Inferior parietal cortex (tissue), 1 donor: ENCODE data around the gene TRMT10C.
"Not testable (repeated sequence)": the region's sequence is repeated elsewhere in the genome, so short reads cannot be mapped to it uniquely, and the experiment has no call there.

Experiments
- DNase-seq: peaks from one replicate; pipeline ENCODE4 v3.0.0-alpha.2; 2016; ENCODE audit errors: extremely low spot score

TRMT10C gene

DNA sequence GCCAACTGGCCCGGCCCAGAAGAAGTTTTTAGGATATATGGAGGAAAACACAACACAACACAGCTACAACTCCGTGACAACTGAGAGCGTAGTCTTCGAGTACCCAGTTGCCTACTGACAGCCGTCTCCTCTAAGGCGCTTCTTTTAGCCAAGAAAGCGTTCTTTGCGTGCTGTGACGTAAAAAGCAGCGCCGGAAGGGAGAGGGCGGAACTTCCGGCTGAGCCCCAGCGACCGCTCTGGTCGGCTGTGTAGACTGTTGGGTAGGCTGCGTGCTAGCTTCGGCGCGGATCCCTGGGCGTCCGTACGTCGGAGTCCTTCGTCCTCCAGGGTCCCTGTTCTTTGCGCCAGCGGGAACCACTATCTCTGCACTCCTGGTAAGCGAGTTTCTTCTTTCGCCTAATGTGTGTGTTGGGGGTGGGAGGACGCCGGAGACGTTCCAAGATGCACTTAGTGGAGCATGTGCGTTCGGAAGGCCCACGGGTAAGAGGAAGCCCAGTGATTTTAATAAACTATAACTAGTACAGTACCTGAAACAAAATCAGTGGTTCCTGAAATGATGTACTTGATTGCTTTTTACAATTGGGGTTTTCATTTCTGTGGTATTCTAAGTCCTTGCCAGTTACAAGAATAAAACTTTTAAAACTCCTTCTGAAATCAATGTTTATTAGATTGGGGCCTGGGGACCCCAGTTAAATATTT, at the start of gene TRMT10C:
Gene TRMT10C (plus strand): TSS at position 239 of the 699 bp plus-strand sequence. CDS start 2,914 bp downstream, outside the sequence.
- peak; percentile 98 for DNase-seq

DNA sequence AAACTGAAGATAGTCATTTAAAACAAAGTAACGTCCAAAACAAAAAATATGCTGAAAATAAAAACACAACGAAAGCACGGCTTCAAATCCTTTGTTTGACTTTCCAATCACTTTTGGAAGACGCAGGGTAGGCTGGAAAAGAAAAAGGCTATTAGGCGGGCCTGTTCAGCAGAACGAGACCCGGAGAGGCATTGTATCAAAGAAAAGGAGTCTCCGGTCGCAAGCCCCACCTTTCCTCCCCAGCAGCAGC, 49.3 kb upstream of the TRMT10C start:
- DNase-seq = peak; percentile 24

DNA sequence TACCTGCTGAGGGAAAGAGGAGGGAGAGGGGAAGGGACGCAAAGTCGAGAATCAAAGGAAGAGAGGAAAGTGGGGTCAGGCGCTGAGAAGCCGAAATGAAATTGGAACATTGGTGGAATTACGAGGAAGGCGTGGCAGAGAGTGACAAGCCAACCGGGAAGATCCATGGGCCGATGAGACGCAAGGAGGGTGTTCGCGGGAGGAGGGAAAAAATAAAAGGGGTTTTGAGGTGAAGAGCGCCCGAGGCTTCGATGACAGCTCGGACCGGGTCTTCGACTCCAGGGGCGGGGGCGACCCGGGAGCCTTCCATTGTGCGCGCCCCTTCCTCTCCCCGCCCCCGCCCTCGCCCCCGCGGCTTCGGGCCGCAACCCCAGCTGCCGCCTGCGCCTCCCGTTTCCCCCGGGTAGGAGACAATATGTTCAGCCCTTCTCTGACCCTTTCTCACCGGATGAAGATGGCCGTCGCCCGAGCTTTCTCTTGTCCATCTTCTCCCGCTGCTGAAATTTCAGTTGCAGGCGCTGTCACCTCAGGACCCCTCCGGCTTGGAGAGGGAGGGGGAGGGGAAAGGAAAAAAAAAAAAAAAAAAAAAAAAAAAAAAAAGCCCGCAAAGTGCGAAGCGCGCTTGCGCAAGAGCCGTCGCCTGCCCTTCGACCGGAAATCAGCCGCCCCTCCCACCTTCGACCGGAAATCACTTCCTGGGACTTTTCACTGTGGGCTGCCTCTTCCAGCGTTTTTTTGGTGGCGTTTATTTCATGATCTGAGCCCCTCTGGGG, 48.8 kb upstream of the TRMT10C start, which contains the start of gene SENP7:
Gene SENP7 (minus strand): TSS at position 567 of the 773 bp plus-strand sequence. CDS start 82 bp downstream, at position 485.
- DNase-seq = peak; percentile 86

GRCh38 chr3:101513419-101513986, 48.2 kb upstream of the TRMT10C start:
- DNase-seq = no peak

DNA sequence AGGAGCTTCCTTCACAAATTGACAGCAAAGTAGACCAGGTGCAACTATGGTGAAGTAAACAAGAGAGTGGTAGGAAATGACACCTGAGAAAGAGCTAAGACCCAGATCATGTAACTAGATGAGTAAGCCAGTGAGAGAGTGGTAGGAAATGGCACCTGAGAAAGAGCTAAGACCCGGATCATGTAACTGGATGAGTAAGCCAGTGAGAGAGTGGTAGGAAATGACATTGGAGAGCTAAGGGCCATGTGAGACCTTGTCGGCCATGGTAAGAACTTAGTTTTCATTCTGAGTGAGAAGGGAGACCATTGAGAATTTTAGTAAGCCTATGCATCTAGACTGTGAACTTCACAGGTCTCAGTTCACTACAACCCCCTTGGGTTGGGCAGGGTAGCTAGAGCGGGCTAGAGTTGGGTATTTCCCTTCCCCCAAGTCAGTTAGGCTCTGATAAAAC, 43.2 kb upstream of the TRMT10C start:
- DNase-seq = no peak

- DNase-seq = no peak
These were observed 41.8 kb upstream of the TRMT10C start for GRCh38 chr3:101519685-101520365.

GRCh38 chr3:101521211-101521701, 40.4 kb upstream of the TRMT10C start:
- DNase-seq = no peak

DNA sequence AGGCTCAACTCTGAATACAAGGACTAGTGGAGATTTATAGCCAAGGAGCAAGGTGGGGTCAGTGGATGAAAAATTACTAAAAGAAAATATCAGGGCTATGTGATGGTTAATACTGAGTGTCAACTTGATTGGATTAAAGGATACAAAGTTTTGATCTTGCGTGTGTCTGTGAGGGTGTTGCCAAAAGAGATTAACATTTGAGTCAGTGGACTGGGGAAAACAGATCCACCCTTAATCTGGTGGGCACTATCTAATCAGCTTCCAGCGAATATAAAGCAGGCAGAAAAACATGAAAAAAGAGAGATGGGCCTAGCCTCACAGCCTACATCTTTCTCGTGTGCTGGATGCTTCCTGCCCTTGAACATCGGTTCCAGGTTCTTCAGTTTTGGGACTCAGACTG, 34.2 kb upstream of the TRMT10C start:
- DNase-seq = no peak

DNA sequence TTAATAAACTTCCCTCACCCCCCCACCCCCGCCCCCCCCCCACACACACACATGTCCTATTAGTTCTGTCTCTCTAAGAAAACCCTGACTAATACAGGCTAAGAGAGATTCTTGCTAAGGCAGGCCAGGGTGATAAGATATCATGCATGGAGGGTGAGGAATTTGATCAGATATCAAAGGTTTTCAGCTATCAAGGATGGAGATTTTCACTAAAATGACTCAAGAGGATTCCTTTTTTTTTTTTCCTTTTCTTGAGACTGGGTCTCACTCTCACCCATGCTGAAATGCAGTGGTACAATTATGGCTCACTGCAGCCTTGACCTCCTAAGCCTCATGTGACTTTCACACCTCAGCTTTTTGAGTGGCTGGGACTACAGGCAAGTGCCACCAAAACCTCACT, 33.8 kb upstream of the TRMT10C start:
- DNase-seq = no peak

DNA sequence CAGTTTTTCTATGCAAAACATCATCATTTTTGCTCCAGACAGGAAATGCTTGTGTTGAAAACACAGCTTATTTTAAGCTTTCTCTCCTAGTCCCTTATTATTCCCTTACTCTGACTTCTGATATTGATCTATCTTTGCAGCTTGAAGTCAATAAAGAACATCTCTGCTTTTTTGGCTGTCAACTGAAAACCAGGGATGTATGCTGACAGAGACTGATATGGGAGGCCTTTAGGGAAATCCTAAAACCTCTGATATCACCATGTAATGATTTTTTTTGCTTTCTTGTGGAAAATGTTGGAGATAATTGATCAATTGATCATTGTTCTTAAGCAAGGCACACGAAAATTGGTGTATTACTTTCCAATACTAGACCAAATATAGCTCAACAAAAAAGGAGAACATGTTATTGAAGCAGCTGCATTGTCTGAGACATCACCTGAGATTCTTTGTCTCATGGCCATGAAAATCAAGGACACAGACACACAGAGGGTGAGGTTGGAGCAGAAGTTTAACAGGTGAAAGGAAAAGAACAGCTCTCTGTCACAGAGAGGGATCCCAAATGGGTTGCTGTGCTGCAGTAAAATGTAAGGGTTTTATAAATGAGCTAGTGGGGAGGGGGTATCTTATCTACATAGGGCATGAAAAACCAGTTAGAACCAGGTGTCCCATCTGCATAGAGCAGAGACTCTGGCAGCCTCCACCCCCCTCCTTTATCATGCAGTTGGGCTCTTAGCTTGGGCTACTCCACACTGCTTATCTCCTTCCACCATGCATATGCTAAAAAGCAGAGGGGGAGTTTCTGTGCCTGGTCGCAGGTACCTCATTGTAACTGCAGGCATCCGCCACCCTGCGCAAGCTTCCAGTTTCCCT, 31.6 kb upstream of the TRMT10C start:
- DNase-seq = no peak

- no peak for DNase-seq
These were observed 31.0 kb upstream of the TRMT10C start for GRCh38 chr3:101530686-101531047.

DNA sequence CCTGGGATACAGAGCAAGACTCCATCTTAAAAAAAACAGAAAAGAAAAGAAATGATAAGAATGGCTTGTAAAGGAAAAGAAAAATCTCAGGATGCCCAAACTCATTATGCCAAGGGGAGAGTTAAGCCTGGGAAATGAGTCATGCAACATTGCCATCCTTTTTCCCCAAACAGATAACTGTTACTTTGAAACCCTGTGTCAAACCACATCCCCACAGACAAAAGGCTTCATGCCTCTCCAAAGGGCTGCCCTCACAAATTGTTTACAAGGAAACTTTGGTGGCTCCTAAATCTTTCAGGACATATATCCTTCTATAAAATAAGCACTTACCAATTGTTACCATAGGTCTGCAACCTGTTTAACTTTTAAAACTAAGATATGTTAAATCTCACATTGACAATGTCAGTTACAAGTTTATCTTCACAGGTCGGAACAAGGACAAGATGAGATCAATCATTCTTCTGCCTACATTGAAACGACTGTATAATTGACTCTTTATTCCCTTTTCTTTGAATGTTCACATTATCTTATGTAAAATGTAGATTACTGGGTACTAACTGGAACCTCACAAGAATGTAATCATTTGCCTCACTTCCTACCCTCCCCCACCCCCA, 30.1 kb upstream of the TRMT10C start:
- DNase-seq = no peak

GRCh38 chr3:101532783-101533602, 28.7 kb upstream of the TRMT10C start:
- no peak for DNase-seq

GRCh38 chr3:101533603-101533968, 28.1 kb upstream of the TRMT10C start:
- no peak for DNase-seq

DNA sequence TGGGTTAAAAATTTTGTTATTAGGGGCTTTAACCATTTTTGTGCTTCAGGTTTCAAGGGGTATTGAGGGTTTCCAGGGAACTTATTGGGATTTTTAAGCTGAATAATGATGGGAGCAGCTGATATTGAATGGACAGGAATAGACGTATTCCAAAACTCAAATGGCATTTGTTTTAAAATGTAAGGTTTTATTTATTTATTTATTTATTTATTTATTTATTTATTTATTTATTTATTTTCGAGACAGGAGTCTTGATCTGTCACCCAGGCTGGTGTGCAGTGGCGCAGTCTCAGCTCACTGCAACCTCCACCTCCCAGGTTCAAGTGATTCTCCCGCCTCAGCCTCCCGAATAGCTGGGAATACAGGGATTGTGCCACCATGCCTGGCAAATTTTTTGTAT, 26.4 kb upstream of the TRMT10C start:
- DNase-seq = no peak

DNA sequence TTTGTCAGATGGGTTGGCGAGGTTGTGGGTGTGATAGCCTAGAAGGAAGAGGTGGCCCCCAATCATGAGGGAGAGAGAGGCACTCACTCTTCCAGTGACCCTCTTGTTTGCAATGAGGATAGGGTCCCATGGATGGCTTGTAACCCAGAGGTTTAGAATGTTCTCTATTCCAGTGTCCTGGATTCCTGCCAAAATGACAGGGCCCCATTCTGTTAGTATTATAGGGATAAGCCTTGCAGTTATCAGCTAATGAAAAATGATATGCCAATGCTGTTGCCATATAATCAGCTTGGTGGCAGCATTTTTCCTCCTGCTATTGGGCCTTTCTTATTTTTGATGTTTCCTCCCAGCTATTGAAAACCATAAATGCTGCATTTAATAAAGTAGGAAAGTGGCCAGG, 25.4 kb upstream of the TRMT10C start:
- no peak for DNase-seq

DNA sequence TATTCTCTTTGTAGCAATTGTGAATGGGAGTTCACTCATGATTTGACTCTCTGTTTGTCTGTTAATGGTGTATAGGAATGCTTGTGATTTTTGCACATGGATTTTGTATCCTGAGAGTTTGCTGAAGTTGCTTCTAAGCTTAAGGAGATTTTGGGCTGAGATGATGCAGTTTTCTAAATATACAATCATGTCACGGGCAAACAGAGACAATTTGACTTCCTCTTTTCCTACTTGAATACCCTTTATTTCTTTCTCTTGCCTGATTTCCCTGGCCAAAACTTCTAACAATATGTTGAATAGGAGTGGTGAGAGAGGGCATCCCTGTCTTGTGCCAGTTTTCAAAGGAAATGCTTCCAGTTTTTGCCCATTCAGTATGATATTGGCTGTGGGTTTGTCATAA, 24.7 kb upstream of the TRMT10C start:
- DNase-seq = not testable (repeated sequence)

DNA sequence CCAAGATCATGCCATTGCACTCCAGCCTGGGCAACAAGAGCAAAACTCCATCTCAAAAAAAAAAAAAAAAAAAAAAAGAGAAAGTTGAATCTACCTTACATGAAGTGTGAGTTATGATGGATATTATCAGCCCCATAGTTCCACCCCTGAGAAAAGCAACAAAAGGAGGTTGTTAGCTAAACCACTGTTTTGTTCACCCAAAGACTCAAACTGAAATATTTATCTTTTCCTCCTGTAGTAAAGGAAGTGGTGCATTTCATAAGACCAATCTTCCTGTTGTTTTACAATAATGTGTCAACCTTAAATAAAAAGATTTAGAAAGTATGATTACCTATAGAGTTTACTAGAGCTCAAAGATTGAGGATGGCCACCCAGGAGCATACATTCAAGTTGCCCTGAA, 18.7 kb upstream of the TRMT10C start:
- DNase-seq = no peak

- DNase-seq = no peak
These were observed 17.4 kb upstream of the TRMT10C start for GRCh38 chr3:101544161-101544850.
